Omental fat pad (tissue), 4 donors: ENCODE data around the gene NPRL2. TPM values are rescaled to one million over a fixed set of nuclear protein-coding genes. Genes with fewer than 3 reads are reported as not detected.

Experiments
- ATAC-seq: fragments of 150-250 bp; one replicate; pipeline ENCODE4 v1.9.1; 2016; ENCODE audit warnings: mild to moderate bottlenecking, moderate library complexity; ENCODE audit not compliant: low FRiP score
- DNase-seq: peaks from one replicate; pipeline ENCODE4 v3.0.0-alpha.2; 2019; ENCODE audit warnings: low spot score
- CTCF ChIP-seq, 3 donors: fragments of 450-650 bp; IDR thresholded peaks; one replicate each; pipeline ENCODE4 v1.5.1; 2016 to 2017; ENCODE audit warnings: antibody characterized with exemption in 3 of 3, mild to moderate bottlenecking in 3 of 3, moderate library complexity in 2 of 3
- total RNA-seq, 4 donors: library from RNA; depleted of rRNA; stranded (reverse); fragments of >200 nt; gene quantifications; one replicate each; pipeline ENCODE4 v1.1.0, GENCODE V29; 2016

NPRL2 gene
- total RNA-seq, 4 donors from 2014 or later: 9.5 to 22.7 (median 13.9) TPM

- no peak for TF ChIP-seq CTCF (IDR thresholded peaks at IDR 0.05)
- no peak for DNase-seq
- no peak for ATAC-seq
These were observed 38.8 kb upstream of the NPRL2 start for GRCh38 chr3:50389414-50389767.

- ATAC-seq (no peak), DNase-seq (no peak)
These were observed 38.3 kb upstream of the NPRL2 start for GRCh38 chr3:50388720-50389413.

GRCh38 chr3:50388016-50388719 lies 37.6 kb upstream of the NPRL2 start:
- DNase-seq (no peak), ATAC-seq (no peak)
- TF ChIP-seq CTCF (IDR thresholded peaks at IDR 0.05): no peak

More at GRCh38 chr3:50388720-50389413, 38.3 kb upstream of the NPRL2 start:
- no peak for TF ChIP-seq CTCF (IDR thresholded peaks at IDR 0.05)

GRCh38 chr3:50385754-50386153 lies 35.2 kb upstream of the NPRL2 start:
- ATAC-seq (no peak), DNase-seq (no peak)
- no peak for TF ChIP-seq CTCF (IDR thresholded peaks at IDR 0.05)

- DNase-seq: no peak
These were observed 33.2 kb upstream of the NPRL2 start for GRCh38 chr3:50383750-50384149.

GRCh38 chr3:50382722-50383121 lies 32.1 kb upstream of the NPRL2 start:
- TF ChIP-seq CTCF (IDR thresholded peaks at IDR 0.05): no peak
- ATAC-seq (no peak), DNase-seq (no peak)

More at GRCh38 chr3:50383750-50384149, 33.2 kb upstream of the NPRL2 start:
- TF ChIP-seq CTCF (IDR thresholded peaks at IDR 0.05): no peak
- no peak for ATAC-seq

GRCh38 chr3:50381383-50381782 lies 30.8 kb upstream of the NPRL2 start:
- TF ChIP-seq CTCF (IDR thresholded peaks at IDR 0.05): no peak
- DNase-seq (no peak), ATAC-seq (no peak)
